HG02943 (cell line): ENCODE results near the gene THAP12.
"Not testable (repeated sequence)": the region's sequence is repeated elsewhere in the genome, so short reads cannot be mapped to it uniquely, and the experiment has no call there.

Experiments used
- ATAC-seq: cut with Tn5 transposase; IDR thresholded peaks from one replicate; pipeline ENCODE4 v1.9.1; 2021; ENCODE audit warnings: mild to moderate bottlenecking, low read depth, moderate library complexity; ENCODE audit not compliant: unreplicated experiment

THAP12 gene

DNA sequence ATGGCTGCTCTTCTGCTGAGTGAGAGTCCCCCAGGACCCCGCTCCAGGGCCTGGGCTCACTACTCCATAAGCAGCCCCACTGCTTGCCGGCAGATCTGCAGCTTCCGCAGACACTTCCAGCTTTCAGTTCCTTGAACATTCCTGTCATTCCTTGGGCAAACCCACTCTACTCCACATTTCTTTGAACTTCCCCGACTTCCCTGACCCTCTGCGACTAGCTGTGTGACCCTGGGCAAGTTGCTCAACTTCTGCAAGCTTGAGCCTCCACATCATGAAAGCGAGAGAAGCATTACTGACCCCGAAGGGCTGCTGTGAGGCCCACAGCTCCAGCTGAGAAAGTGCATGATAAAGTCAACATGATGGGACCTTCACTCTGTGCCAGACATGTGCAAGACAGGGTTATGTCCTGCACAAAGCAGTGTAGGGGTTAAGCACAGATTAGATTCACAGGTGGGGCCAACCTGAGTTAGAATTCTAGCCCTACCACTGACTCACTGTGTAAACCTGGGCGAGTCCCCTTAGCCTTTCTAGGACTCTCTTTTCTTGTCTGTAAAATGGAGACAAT lies 51.8 kb downstream of the THAP12 start:
- ATAC-seq = no peak

DNA sequence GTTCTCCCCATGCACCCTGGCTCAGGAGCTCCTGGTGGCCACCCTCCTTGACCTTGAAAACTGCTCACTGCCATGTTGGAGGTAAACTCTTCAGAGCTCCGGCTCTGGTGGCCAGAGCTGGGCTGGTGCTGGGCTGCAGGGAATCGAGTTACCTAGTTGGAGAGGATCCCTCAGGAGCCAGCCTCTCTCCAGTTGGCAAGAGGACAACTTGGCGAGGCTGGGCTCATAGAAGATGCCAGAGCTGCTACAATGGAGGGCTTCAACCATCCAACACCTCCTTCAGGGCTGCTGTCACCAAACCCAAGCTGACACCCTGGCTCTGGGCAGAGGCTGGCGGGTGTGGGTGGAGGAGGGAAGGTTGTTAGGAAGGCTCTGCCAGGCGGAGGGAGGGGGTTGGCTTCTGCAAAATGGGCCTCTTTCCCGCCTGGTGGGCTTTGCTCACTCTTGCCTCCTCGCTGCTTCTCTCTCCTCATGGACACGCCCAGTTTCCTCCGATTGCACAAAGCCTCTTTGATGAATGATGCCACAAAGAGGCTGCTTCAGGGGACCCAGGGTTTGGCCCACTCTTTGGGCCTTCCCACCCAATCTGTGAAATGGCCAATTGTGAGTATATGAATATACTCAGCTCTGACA lies 53.1 kb downstream of the THAP12 start:
- no peak for ATAC-seq

DNA sequence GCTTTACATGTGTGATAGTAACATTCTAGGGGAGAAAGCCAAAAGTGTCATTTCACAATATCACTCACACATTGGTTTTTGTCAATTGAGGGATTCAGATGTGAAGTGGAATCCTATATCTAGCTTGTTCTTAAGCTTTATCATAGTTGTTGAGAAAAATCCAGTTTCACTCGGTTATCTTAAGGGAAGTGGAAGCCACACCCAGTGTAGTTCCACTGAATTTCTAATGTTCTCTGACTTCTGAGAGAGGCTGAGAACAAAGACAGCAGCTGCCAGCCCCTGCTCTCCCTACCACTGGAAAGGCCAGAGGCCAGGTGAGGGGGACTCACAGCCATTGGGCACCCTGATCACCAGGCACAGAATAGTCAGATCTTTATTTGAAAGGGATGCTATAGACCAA lies 53.7 kb downstream of the THAP12 start:
- no peak for ATAC-seq

DNA sequence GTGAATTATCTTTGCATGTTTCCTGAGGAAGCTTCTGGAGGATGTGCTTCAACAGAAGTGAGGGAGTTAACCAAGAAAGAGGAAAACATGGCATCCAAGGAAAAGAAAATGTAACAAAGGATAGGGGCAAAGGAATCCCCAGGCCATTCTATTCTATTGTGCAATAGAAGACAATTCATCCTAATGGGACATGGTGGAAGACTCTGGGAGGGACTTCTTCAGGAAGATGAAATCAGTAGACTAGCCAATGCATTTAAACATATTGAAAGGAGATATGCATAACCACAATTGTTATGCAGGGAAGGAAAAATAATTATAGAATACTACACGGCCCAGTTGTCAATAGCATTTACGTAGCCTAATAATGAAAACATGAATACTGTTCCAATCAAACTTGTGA lies 55.7 kb downstream of the THAP12 start:
- no peak for ATAC-seq

DNA sequence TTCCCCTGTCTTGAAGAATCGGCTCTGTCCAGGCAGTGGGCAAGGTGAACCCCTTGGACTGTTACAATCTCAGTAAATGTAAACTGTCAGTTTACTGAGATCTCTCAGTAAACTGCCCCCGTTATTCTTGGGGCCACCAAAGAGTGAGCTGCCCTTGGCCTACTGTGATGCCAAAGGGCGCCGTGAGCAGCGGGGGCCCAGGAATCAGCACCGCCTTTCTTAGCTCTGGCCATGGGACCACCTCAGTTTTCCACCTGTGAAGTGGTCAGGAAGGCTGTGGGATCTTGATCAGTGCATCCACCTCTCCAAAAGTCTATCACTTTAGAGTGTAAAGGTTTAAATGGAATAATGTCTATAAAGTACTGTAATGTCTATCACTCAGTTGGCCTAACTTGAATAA lies 57.1 kb downstream of the THAP12 start:
- ATAC-seq = no peak

DNA sequence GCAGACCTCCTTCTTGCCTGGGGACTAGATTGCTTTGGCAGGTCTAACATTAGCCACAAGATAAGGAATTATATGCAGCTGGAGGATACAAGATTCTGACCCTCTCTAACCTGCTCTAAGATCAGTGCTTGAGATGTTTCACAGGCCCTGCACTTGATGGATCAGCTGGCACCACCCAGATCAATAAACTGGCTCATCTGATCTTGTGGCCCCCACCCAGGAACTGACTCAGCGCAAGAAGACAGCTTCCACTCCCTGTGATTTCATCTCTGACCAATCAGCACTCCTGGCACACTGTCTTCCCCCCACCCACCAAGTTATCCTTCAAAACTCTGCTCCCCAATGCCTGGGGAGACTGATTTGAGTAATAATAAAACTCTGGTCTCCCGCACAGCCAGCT lies 57.6 kb downstream of the THAP12 start:
- not testable (repeated sequence) for ATAC-seq

DNA sequence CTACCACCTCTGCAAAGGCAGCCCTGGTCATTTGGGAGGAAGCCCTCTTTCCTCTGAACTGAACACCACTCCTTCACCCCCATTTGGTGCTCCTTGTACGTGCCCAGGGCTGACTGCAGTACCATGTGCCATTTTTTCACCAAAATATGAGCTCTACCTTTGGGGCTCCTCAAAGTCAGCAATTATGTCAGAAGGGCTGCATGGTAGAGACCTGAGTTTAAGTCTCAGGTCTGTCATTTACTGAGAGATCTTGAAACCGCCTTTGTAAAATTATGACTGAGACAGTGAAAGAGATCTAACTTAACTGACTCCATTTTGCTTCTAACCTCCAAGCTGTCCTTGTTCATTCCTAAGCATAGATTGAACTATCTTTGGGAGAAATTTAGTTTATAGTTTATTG lies 58.0 kb downstream of the THAP12 start:
- no peak for ATAC-seq

DNA sequence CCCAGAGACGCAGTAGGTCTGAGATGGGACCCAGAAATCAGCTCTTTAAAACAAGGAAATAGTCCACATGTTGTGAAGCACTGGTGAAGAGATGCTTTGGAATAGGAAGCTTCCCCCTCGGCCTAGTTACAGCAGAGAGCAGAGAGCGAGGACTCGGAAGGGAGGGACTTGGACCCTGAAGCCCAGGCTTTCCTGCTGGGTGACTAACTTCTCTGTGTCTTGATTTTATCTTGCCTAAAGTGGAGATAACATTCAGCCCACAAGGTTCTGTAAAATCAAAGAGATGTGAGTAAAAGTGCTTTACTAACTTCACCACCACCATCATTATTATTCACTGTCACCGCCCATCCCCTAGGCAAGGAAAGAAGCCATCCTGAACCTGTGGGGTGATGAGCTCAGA lies 58.4 kb downstream of the THAP12 start:
- ATAC-seq = no peak

DNA sequence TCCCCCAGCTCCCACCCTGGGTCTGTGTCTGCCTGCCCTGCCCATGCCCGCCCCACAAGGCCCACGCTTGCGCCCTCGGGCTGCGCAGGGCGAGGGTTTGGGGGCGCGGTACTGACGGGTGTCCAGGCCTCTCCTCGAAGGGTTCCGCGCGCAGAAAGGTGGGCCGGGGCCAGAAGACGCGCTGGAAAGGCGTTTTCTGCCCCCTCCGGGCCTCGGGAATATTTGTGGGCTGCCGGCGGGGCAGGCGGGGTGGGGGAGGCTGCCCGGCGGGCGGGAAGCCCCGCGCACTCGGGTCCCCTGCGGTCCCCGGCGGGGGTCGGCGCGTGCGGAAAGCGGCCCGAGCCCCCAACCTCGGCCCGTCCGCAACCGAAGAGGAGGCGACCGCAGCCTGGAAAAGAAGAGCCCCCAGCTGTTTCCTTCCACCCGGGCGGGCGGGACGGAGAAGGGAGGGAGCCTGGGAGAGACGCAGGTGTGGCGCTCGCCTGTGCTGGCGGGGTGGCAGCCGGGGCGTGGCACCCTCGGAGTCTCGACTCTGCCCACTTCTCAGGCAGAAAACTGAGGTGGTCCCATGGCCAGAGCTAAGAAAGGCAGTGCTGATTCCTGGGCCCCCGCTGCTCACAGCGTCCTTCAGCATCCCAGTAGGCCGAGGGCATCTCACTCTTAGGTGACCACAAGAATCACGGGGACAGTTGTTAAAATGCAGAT lies 59.0 kb downstream of the THAP12 start:
- no peak for ATAC-seq

DNA sequence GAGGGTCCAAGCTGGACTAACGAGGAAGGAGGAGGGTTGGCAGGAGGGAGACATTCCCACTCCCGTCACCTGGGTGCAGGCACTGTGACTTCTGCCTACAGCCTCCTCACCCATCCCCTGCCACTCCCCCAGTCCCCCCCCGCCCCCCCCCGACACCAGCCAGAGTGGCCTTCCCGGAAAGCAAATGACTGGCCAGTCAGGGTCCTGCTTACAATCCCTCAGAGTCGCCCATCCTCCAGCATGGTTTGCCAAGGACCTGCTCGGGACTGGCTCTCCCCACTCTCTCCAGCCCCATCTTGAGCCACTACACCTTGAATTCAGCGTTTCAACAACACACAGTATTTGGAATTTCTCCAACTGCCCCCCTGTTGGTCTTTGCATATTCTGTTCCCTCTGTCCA lies 59.6 kb downstream of the THAP12 start:
- no peak for ATAC-seq

DNA sequence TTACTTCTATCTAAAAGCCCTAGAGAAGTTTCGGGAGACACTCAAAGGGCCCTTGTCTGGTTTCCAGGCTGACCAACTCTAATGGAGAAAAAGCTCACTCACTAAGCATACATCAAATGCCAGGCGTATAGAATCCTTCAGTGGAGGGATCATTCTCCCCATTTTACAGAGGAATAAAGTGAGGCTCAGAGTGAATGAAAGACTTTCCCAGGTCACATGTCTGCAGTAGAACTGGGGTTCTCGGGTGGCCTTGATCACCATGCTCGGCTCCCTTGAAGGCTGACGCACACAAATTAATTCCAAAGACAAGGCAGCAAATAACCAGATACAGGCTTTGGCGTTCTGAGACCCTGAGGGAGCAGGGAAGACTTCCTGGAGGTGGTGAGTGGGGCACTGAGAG lies 60.0 kb downstream of the THAP12 start:
- no peak for ATAC-seq

DNA sequence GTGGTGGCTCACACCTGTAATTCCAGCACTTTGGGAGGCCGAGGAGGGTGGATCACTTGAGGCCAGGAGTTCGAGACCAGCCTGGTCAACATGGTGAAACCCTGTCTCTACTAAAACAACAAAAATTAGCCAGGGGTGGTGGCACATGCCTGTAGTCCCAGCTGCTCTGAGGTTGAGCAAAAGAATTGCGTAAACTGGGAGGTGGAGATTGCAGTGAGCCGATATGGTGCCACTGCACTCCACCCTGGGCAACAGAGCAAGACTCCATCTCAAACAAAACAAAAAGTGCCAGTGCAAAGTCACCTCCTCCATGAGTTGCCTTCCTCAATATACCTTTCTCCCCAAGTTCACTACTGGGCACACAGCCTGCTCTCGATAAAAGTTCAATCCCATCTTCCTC lies 61.1 kb downstream of the THAP12 start:
- ATAC-seq = not testable (repeated sequence)

DNA sequence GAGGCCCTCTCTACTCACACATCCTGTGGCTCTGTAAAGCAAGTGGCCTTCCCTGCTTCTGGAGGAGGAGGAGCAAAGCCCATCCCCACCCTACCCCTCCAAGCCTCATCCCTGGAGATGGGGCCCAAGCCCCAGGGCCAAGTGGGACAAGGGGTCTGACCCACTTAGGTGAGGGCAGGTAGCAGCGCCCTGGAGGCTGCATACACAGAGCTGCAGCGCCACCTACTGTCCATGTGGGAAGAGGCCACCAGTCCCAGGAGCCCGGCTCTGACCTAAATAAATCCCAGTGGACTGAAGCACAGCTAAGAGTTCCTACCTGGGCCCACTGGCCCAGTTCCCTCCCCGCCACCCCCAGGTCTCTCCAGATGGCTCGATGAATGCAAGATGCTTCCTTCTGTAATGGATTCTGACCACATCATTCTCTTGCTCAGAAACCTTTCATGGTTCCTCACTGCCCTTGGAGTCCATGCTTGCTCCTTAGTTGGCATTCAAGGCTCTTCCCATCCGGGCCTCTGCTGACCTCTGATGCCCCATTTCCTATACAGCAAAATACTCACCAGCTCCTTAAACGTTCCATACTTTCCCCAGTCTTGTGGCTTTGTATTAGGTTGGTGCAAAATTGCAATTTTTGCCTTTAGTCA lies 62.1 kb downstream of the THAP12 start:
- ATAC-seq = no peak

DNA sequence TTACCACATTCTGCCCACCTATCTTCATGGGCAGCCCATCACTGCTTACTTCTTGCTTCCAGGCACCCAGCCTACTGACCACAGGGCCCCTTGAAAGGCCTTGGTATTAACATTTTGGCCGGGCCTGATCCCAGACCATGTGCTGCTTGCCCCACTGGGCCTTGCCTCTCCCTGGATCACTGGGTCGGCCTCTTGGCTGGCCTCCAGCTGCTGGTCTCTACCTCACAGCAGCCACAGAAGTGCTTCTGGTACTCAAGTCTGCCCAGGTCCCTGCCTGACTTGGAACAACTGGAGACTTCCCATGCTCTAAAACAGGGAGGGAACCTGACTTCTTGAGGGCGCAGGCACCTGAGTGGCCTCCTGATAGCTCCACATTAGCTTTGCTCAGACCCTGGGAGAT lies 63.6 kb downstream of the THAP12 start:
- no peak for ATAC-seq

DNA sequence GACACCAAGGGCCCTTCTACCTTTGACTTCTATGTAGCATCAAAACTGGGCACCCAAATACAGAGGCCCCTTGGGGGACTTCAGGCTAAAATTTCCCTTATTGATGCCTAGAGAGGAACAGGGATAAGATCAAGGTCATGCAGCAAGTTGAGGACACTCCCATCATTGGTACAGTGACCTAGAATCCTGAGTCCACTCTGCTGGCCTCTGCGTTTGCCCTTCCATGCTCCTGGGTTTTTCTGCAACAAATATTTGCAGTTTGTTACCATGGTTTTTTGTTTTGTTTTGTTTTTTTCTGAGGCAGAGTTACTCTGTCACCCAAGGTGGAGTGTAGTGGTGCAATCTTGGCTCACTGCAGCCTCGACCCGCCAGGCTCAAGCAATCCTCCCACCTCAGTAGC lies 64.2 kb downstream of the THAP12 start:
- no peak for ATAC-seq

DNA sequence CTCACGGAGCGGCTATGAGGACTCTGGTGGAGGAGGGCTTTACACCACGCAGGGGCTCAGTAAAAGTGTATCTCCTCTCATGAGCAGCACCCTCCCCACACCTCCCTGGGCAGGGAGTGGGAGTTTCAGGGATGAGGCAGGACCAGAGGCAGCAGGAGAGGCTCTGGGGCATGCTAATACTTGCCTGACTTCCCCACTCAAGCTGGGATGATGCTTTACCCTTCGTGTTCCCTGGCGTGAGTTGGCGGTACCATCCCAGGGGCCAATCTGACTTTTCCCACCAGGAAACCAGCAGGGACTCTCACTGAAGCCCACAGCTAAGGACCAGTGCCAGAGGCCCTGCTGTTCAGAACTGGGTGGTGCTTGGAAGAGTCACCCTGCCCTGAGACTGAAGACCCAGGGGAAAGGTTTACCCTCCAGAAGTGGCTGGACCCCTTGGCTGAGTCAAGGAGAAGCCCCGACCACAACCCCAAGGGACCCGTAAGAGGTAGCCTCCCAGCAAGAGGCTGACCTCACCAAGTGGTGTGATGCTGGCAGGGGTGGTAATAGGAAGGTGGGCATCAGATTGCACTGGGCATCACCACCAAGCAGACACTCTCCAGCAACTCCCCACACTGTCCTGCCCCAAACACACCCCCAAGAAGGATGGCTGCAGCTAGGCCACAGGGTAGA lies 65.6 kb downstream of the THAP12 start:
- ATAC-seq = no peak

DNA sequence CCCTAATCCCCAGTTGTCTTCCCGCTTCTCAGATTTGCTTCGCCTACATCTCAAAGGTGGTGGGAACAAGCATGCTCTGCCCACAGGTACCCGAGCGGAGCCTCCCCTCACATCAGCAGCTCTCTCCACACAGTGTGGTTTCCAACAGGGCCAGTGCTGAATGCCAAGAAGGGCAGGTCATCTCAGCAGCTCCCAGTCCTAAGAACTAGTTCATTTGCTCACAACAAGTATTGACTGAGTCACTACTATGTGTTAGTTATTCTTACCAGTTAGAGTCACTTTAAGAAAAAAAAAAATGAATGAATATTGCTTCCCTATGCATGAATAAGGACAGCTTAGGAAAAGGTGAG lies 66.2 kb downstream of the THAP12 start:
- no peak for ATAC-seq

DNA sequence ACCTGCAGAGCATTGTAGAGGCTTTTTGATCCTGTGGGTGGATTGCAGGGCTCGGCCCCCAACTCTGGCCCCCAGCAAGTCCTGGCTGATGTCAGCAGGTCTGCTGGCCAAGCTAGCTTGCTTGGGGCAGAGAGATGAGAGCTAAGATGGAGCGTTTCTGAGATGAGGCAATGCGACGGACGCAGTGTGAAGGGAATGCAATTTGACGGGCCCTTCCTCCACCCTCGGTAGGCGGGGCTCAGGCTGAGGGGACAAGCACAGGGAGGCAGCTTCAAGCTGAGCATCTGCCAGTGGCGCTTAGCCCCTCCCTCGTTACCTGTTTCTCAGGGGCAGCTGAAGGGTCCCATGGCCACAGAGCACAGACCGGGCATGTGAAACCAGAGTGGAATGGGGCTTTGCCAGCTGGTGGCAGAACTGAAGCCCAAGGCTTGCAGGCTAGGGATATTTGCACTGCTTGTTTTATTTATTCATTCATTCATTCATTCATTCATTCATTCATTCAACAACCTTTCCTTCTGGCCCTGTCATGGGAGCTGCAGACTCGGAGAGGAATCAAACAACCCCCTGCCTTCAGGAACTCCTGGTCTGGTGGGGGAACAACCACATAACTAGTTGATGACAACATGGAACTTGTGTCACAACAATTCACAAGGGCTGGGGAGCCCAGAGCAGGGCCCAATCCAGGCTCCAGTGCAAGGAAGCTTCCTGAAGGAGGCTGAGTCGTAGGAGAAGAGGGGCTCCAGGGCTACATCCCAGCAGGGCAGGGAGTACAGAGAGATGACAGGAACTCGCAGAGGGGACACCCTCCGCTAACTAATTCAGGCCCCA lies 66.8 kb downstream of the THAP12 start:
- ATAC-seq = no peak

DNA sequence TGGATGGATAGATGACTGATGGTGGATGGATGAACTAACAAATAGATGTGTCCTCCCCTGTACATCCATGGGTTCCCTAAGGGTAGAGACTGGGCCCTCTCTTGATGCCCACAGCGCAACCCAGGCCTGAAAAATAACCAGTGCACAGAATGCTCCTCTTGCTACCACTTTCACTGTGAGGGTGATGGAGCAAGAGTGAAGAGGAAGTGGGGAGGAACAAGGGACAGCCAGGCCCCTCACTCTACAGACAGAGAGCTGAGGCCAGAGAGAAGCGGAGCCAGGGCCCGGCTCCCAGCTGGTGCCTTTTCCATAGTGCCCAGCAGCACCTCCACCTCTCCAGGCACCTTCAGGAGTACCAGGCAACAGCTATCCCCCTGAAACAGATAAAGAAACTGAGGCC lies 67.7 kb downstream of the THAP12 start:
- no peak for ATAC-seq

DNA sequence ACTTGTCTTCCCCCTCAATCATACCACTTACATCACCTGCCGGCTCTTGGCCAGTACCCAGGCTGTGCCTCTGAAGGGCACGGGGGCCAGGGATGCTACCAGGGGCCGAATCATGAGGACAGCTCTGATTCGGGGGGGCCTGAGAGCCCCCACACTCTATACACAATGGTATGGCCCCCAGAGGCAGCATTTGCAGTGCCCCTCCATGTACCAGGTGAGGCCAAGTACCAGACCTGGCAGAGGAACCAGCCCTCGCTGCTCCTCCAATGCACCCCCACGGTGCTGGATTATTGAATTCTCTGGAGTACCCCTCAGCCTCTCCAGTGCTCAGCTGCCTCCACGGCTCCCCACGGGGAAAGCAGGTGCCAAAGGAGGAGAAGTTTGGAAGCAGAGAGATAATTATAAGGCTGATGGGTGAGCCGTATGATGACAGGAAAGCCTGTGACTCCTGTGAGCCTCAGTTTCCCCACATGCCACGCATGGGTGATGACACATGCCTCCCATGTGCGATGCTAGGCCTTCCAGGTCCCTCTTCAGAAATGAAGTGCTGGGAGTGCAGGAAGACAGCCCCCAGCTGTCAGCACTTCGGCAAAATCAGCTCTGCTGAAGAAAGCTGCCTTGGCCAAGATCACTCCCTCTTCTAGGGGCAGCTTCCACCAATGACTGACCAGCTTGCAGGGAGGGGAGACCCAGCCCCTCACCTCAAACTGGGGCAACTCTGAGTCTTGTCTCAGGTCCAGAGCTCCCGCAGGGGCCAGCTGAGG lies 69.9 kb downstream of the THAP12 start:
- ATAC-seq = no peak
